Hematopoietic multipotent progenitor cell treated with erythropoietin and hydrocortisone succinate and interleukin-3 and kit ligand, for 6 days (in vitro differentiated cells): ENCODE data around the gene EME2.

Source experiments
- DNase-seq: peaks from one replicate; pipeline ENCODE4 v3.0.0-alpha.2; 2015

The EME2 gene

GRCh38 chr16:1792836-1793577 lies 20.4 kb downstream of the EME2 start:
- DNase-seq, result no peak

GRCh38 chr16:1793578-1794220 lies 21.1 kb downstream of the EME2 start, which contains the start of gene IGFALS:
Gene IGFALS (minus strand): TSS chr16:1793705. CDS start chr16:1793652, 53 bp downstream.
- no peak for DNase-seq

- DNase-seq, result no peak
Observed at GRCh38 chr16:1794221-1794871, 21.7 kb downstream of the EME2 start.

GRCh38 chr16:1794908-1795666 lies 22.5 kb downstream of the EME2 start:
- DNase-seq, result no peak

- peak; percentile 60 for DNase-seq
Observed at GRCh38 chr16:1799263-1799662, 26.7 kb downstream of the EME2 start.

- no peak for DNase-seq
Observed at GRCh38 chr16:1800701-1801100, 28.1 kb downstream of the EME2 start.

GRCh38 chr16:1807626-1808025 lies 35.0 kb downstream of the EME2 start:
- DNase-seq, result no peak

- DNase-seq, result no peak
Observed at GRCh38 chr16:1808691-1809090, 36.1 kb downstream of the EME2 start.

GRCh38 chr16:1809281-1809801 lies 36.7 kb downstream of the EME2 start:
- DNase-seq, result no peak

GRCh38 chr16:1810106-1810505 lies 37.5 kb downstream of the EME2 start:
- DNase-seq, result no peak

GRCh38 chr16:1810536-1810935 lies 37.9 kb downstream of the EME2 start:
- no peak for DNase-seq

- DNase-seq, result peak; percentile 93
Observed at GRCh38 chr16:1812732-1813163, 40.1 kb downstream of the EME2 start.

GRCh38 chr16:1815461-1815860 lies 42.9 kb downstream of the EME2 start:
- no peak for DNase-seq

- DNase-seq, result no peak
Observed at GRCh38 chr16:1816396-1817275, 44.0 kb downstream of the EME2 start.

- DNase-seq, result no peak
Observed at GRCh38 chr16:1817276-1817589, 44.6 kb downstream of the EME2 start.

GRCh38 chr16:1817716-1818115 lies 45.1 kb downstream of the EME2 start:
- no peak for DNase-seq

GRCh38 chr16:1818204-1818872 lies 45.7 kb downstream of the EME2 start:
- DNase-seq, result no peak

GRCh38 chr16:1818873-1819525 lies 46.4 kb downstream of the EME2 start:
- DNase-seq, result no peak

GRCh38 chr16:1819611-1820010 lies 47.0 kb downstream of the EME2 start:
- no peak for DNase-seq

- peak; percentile 98 for DNase-seq
Observed at GRCh38 chr16:1820096-1820945, 47.7 kb downstream of the EME2 start.
